Natural killer cell (primary cell): ENCODE results near the gene CCDC201. TPM values are rescaled to one million over a fixed set of nuclear protein-coding genes. Genes with fewer than 3 reads are reported as not detected.

Experiments used
- ATAC-seq, 3 donors: fragments of 150-1000 bp in 2 of 3; fragments of 200-7000 bp in 1 of 3; cut with Tn5 transposase; 1 replicate in 1 of 3; 2 replicates in 2 of 3; pipeline ENCODE4 v1.10.0; 2021; ENCODE audit warnings: mild to moderate bottlenecking in 2 of 3, moderate library complexity in 2 of 3
- DNase-seq, 2 donors: peaks; one replicate each; pipeline versions ENCODE4 v3.0.0 to v3.0.0-alpha.2; 2013 to 2021; ENCODE audit warnings: mixed read lengths in 1 of 2
- H3K27ac ChIP-seq: one replicate; pipeline ENCODE4 v1.5.1; 2013; ENCODE audit warnings: mild to moderate bottlenecking, low read length
- H3K27me3 ChIP-seq: one replicate; pipeline ENCODE4 v1.6.1; 2013; ENCODE audit warnings: low read length; ENCODE audit not compliant: control insufficient read depth, insufficient read depth
- H3K36me3 ChIP-seq: one replicate; pipeline ENCODE4 v1.6.1; 2013; ENCODE audit warnings: low read length; ENCODE audit not compliant: control insufficient read depth, insufficient read depth
- H3K4me1 ChIP-seq: one replicate; pipeline ENCODE4 v1.6.1; 2013; ENCODE audit warnings: low read length; ENCODE audit not compliant: control insufficient read depth, insufficient read depth
- H3K4me3 ChIP-seq: one replicate; pipeline ENCODE4 v1.5.1; 2013; ENCODE audit warnings: low read length
- H3K9me3 ChIP-seq: one replicate; pipeline ENCODE4 v1.6.1; 2013; ENCODE audit warnings: low read length; ENCODE audit not compliant: control insufficient read depth, insufficient read depth
- H3K27ac Mint-ChIP-seq, 2 donors: one replicate each; pipeline ENCODE4 v1.8.0; 2022; ENCODE audit warnings: mild to moderate bottlenecking in 2 of 2, mixed read lengths in 2 of 2, moderate library complexity in 1 of 2
- H3K27me3 Mint-ChIP-seq, 2 donors: one replicate each; pipeline ENCODE4 v1.8.0; 2022; ENCODE audit warnings: low read depth in 2 of 2, mixed read lengths in 2 of 2
- H3K36me3 Mint-ChIP-seq: one replicate; pipeline ENCODE4 v1.8.0; 2022; ENCODE audit warnings: mixed read lengths
- H3K4me1 Mint-ChIP-seq, 2 donors: one replicate each; pipeline ENCODE4 v1.8.0; 2022; ENCODE audit warnings: mixed read lengths in 2 of 2
- H3K4me3 Mint-ChIP-seq: one replicate; pipeline ENCODE4 v1.8.0; 2022; ENCODE audit warnings: mild to moderate bottlenecking, moderate library complexity, mixed read lengths
- H3K9me3 Mint-ChIP-seq, 2 donors: one replicate each; pipeline ENCODE4 v1.8.0; 2022; ENCODE audit warnings: mixed read lengths in 2 of 2
- WGBS: methylation state at CpG from one replicate; pipeline ENCODE4 v1.1.7; 2013; ENCODE audit warnings: missing lambda C conversion rate; ENCODE audit not compliant: insufficient coverage; 5-methylcytosine and 5-hydroxymethylcytosine counted together
- intact Hi-C: fragments of 100-400 bp; cut with micrococcal nuclease; formaldehyde crosslinking; loops from one replicate; pipeline ENCODE4 v1.14.2; 2022
- total RNA-seq, 4 donors: library from RNA; stranded (reverse); fragments of 120-200 nt in 1 of 4; gene quantifications; one replicate each; pipeline versions ENCODE4 v1.2.3 to v1.2.4, GENCODE V29; 2013 to 2022
- TF ChIP-seq, protein P1 (sequence below): fragments of 200-600 bp; IDR thresholded peaks from one replicate; pipeline ENCODE4 v1.8.0; 2022; ENCODE audit warnings: antibody characterized with exemption

CCDC201 gene
- total RNA-seq, 3 donors from 2014 or later (not counting 1 experiment from before 2014, with no cell fraction given), result not detected

GRCh38 chr7:45878457-45879144 lies 5.7 kb upstream of the CCDC201 start:
- ATAC-seq (no peak), DNase-seq (no peak)
- intact Hi-C loops, result no loop called here
- H3K4me3 ChIP-seq, result no peak overlapping the region
- Mint-ChIP-seq H3K4me3 (no peak overlapping the region), H3K27ac (no peak overlapping the region), H3K9me3 (no peaks in the 10 kb centered on the region), H3K27me3 (peaks cover 0 to 5% of the 10 kb centered on the region in 2 donors), H3K36me3 (no peaks in the 10 kb centered on the region), H3K4me1 (no peaks in the 10 kb centered on the region)
- no peak overlapping the region for H3K27ac ChIP-seq
- no peaks in the 10 kb centered on the region for H3K36me3 ChIP-seq
- TF ChIP-seq, protein P1, sequence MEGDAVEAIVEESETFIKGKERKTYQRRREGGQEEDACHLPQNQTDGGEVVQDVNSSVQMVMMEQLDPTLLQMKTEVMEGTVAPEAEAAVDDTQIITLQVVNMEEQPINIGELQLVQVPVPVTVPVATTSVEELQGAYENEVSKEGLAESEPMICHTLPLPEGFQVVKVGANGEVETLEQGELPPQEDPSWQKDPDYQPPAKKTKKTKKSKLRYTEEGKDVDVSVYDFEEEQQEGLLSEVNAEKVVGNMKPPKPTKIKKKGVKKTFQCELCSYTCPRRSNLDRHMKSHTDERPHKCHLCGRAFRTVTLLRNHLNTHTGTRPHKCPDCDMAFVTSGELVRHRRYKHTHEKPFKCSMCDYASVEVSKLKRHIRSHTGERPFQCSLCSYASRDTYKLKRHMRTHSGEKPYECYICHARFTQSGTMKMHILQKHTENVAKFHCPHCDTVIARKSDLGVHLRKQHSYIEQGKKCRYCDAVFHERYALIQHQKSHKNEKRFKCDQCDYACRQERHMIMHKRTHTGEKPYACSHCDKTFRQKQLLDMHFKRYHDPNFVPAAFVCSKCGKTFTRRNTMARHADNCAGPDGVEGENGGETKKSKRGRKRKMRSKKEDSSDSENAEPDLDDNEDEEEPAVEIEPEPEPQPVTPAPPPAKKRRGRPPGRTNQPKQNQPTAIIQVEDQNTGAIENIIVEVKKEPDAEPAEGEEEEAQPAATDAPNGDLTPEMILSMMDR, result no peak
- no peaks in the 10 kb centered on the region for H3K4me1 ChIP-seq
- WGBS, result 59% methylated on average over 3 of the region's 3 CpGs
- H3K9me3 ChIP-seq, result no peaks in the 10 kb centered on the region
- H3K27me3 ChIP-seq, result no peaks in the 10 kb centered on the region

DNA sequence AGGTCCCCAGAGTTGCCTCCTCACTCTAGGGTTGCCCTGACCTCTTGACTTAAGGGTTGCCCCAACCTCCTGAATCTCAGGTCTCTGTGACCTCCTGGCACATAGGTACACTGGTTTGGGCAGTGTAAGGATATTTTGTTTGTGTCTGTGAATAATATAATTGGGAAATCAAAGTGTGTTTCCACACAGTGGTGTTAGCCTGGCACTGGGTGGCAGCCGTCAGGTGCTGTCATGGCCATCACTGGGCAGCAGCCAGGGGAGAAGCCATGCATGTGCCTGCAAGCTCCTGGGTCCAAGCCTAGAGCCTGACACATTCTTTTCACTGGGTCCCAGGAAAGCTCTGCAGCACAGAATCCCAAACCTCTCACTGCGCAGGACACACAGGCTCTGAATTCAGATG lies 3.6 kb upstream of the CCDC201 start:
- Histone ChIP-seq H3K36me3 (no peaks in the 10 kb centered on the region), H3K4me3 (no peak overlapping the region), H3K27ac (no peak overlapping the region), H3K9me3 (no peaks in the 10 kb centered on the region), H3K27me3 (no peaks in the 10 kb centered on the region), H3K4me1 (no peaks in the 10 kb centered on the region)
- DNase-seq (no peak), ATAC-seq (no peak)
- Mint-ChIP-seq H3K4me1 (no peaks in the 10 kb centered on the region), H3K9me3 (no peaks in the 10 kb centered on the region), H3K27me3 (peaks cover 0 to 3% of the 10 kb centered on the region in 2 donors), H3K27ac (no peak overlapping the region), H3K36me3 (no peaks in the 10 kb centered on the region), H3K4me3 (no peak overlapping the region)
- TF ChIP-seq, protein P1, result no peak
- 90% methylated on average over 2 of the region's 2 CpGs for WGBS
- intact Hi-C loops, result no loop called here

- H3K27ac ChIP-seq, result no peak overlapping the region
- no peaks in the 10 kb centered on the region for H3K27me3 ChIP-seq
- no peaks in the 10 kb centered on the region for H3K4me1 ChIP-seq
- H3K4me1 Mint-ChIP-seq, result no peaks in the 10 kb centered on the region
- H3K4me3 ChIP-seq, result no peak overlapping the region
- H3K36me3 ChIP-seq, result no peaks in the 10 kb centered on the region
- peaks cover 0 to 6% of the 10 kb centered on the region in 2 donors for H3K27me3 Mint-ChIP-seq
- TF ChIP-seq, protein P1, result no peak
- no peaks in the 10 kb centered on the region for H3K9me3 Mint-ChIP-seq
- intact Hi-C loops, result no loop called here
- DNase-seq, result no peak
- 91% methylated on average over 8 of the region's 8 CpGs for WGBS
- no peaks in the 10 kb centered on the region for H3K36me3 Mint-ChIP-seq
- no peaks in the 10 kb centered on the region for H3K9me3 ChIP-seq
- no peak overlapping the region for H3K27ac Mint-ChIP-seq
- no peak overlapping the region for H3K4me3 Mint-ChIP-seq
- no peak for ATAC-seq
Observed at GRCh38 chr7:45874408-45875131, 1.7 kb upstream of the CCDC201 start.
